ENCODE data around the gene SMIM36.
"Not testable (repeated sequence)": the region's sequence is repeated elsewhere in the genome, so short reads cannot be mapped to it uniquely, and the experiment has no call there.

The SMIM36 gene

GRCh38 chr17:55416470-55417052, 94.7 kb downstream of the SMIM36 start:
- no peak for DNase-seq (ENCODE audit: low read depth, low spot score)

- DNase-seq (ENCODE audit: low read depth, low spot score): no peak
Measured at GRCh38 chr17:55416000-55416399, 95.3 kb downstream of the SMIM36 start.

DNA sequence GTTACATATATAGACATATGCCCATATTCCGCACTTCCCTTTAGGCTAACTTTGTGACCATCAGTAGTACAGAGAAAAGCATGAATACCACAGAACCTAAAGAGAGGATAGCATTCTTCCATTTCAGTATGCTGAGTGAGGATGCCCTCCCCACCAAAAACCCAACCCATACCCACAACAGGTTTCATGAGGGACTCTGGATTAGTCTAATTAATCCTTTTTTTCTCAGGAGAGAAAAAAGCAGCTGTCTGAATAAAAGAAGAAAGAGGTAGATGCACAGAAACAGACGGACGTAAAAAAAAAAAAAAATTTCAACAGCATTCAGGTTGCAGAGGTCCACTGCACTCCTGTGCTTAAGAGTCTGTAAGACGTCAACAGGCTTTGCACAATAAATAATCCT, 96.3 kb downstream of the SMIM36 start:
- no peak for DNase-seq (ENCODE audit: low read depth, low spot score)

GRCh38 chr17:55413825-55414489, 97.3 kb downstream of the SMIM36 start:
- DNase-seq (ENCODE audit: low read depth, low spot score): no peak

- no peak for DNase-seq (ENCODE audit: low read depth, low spot score)
Measured at GRCh38 chr17:55411463-55411855, 99.8 kb downstream of the SMIM36 start.

GRCh38 chr17:55410722-55411462, 100.4 kb downstream of the SMIM36 start:
- DNase-seq (ENCODE audit: low read depth, low spot score): no peak

- no peak for DNase-seq (ENCODE audit: low read depth, low spot score)
Measured at GRCh38 chr17:55409030-55409800, 102.0 kb downstream of the SMIM36 start.

GRCh38 chr17:55407641-55408566, 103.3 kb downstream of the SMIM36 start:
- DNase-seq (ENCODE audit: low read depth, low spot score): no peak

- DNase-seq (ENCODE audit: low read depth, low spot score): no peak
Measured at GRCh38 chr17:55405600-55405999, 105.7 kb downstream of the SMIM36 start.

DNA sequence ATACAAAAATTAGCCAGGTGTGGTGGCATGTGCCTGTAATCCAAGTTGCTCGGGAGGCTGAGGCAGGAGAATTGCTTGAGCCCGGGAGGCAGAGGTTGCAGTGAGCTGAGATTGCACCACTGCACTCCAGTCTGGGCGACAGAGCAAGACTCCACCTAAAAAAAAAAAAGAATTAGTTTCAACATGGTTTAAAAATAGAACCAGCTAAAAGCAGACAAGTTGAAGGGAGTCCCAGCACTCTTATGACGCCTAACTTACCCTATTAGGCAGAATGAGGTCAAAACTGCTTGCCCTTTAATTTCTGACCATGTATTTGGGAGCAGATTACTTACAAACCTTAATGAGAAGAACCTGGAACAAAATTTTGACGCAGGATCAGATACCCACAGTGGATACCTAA, 107.1 kb downstream of the SMIM36 start:
- DNase-seq (ENCODE audit: low read depth, low spot score): not testable (repeated sequence)

DNA sequence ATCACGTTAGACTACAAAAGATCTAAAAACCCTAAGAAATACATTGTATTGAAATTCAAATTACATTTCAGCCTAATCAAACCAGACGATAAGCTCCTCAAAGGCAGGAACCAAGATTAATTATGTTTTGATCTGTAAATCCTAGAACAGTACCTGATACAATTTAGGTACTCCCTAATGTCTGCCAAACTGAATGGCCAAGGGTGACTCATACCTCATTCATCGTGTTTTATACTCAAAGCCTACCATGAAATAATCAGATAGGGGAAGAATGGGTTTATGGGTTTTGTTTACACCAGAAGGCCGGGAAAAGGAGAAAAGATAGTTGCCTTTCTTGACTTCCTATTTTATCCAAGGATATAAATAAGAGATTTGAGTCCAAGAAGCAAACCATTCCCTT, 108.9 kb downstream of the SMIM36 start:
- no peak for DNase-seq (ENCODE audit: low read depth, low spot score)
